Thyroid gland (tissue), 4 donors: Measurements from ENCODE around the gene MED8.

ENCODE experiments used
- CTCF ChIP-seq, 6 experiments: fragments of 200-600 bp in 3 of 6; fragments of 450-650 bp in 3 of 6; sonication (generic) in 3 of 6; IDR thresholded peaks; one replicate each; pipeline ENCODE4 v1.5.1; 2016 to 2019; ENCODE audit warnings: antibody characterized with exemption in 6 of 6, mild to moderate bottlenecking in 2 of 6, inconsistent platforms in 1 of 6, moderate library complexity in 1 of 6
- POLR2A ChIP-seq, 2 donors: fragments of 450-650 bp; IDR thresholded peaks; one replicate each; pipeline ENCODE4 v1.6.1; 2017; ENCODE audit warnings: antibody characterized with exemption in 2 of 2, mild to moderate bottlenecking in 2 of 2, moderate library complexity in 1 of 2

- TF ChIP-seq CTCF (IDR thresholded peaks at IDR 0.05) (no peak), POLR2A (IDR thresholded peaks at IDR 0.05) (no peak)
These were observed 8.6 kb upstream of the MED8 start for GRCh38 chr1:43398227-43398626.
